Prostate gland (tissue), 2 donors: Measurements from ENCODE around the gene CHRDL1.

Experiments
- POLR2AphosphoS5 ChIP-seq: sonication (generic); formaldehyde crosslinking; IDR thresholded peaks from one replicate; pipeline ENCODE4 v1.6.1; 2017; ENCODE audit warnings: antibody characterized with exemption
- TF ChIP-seq, protein P1 (sequence below), 4 experiments: fragments of 200-600 bp in 2 of 4; fragments of 450-650 bp in 2 of 4; sonication (generic) in 2 of 4; IDR thresholded peaks; 1 replicate in 3 of 4; 2 replicates in 1 of 4; pipeline ENCODE4 v1.5.1; 2016 to 2019; ENCODE audit warnings: antibody characterized with exemption in 4 of 4, mild to moderate bottlenecking in 2 of 4, moderate library complexity in 2 of 4

DNA sequence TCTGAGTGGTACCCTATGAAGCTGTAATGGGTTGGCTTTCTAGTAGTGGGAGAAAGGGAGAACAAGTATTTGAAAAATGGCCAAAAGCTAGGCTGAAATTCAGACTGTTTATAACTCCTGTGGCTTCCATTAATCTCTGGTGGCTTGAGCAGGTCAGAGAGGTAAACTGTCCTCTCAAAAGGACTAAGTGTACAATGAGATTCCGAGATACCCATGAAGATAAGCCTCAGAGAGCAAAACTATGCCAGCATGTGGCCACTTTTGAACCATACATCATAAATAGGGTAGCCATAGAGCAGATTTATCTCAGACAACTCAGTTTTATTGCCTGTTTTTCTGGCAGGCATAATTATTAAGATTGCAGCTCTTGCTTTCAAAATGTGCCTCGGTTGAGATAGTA is 89.2 kb downstream of the CHRDL1 start:
- TF ChIP-seq, protein P1, sequence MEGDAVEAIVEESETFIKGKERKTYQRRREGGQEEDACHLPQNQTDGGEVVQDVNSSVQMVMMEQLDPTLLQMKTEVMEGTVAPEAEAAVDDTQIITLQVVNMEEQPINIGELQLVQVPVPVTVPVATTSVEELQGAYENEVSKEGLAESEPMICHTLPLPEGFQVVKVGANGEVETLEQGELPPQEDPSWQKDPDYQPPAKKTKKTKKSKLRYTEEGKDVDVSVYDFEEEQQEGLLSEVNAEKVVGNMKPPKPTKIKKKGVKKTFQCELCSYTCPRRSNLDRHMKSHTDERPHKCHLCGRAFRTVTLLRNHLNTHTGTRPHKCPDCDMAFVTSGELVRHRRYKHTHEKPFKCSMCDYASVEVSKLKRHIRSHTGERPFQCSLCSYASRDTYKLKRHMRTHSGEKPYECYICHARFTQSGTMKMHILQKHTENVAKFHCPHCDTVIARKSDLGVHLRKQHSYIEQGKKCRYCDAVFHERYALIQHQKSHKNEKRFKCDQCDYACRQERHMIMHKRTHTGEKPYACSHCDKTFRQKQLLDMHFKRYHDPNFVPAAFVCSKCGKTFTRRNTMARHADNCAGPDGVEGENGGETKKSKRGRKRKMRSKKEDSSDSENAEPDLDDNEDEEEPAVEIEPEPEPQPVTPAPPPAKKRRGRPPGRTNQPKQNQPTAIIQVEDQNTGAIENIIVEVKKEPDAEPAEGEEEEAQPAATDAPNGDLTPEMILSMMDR (IDR thresholded peaks at IDR 0.05), result no peak
- no peak for TF ChIP-seq POLR2AphosphoS5
